CD4-positive, alpha-beta memory T cell (primary cell): ENCODE data around the gene SYNPO. TPM values are rescaled to one million over a fixed set of nuclear protein-coding genes. Genes with fewer than 3 reads are reported as not detected.
A peak's percentile ranks its signal among the peaks of the same experiment; 100 is the strongest.

Experiments
- CTCF ChIA-PET: fragments of 350-600 bp; sonication (Branson Sonifier 250); formaldehyde crosslinking; loops from one replicate; lab custom pipeline; 2021; ENCODE audit warnings: inconsistent platforms; ENCODE audit not compliant: partially characterized antibody; lab: Charles Lee
- POLR2A ChIA-PET: fragments of 350-600 bp; sonication (Branson Sonifier 250); formaldehyde crosslinking; loops from one replicate; lab custom pipeline; 2021; ENCODE audit not compliant: partially characterized antibody; lab: Charles Lee
- DNase-seq, 5 donors: peaks; one replicate each; pipeline versions ENCODE4 v3.0.0 to v3.0.0-alpha.2; 2020 to 2022; ENCODE audit warnings: mixed read lengths in 1 of 5
- H3K27ac ChIP-seq: one replicate; pipeline ENCODE4 v1.7.0; 2013; ENCODE audit warnings: low read depth, low read length
- H3K27me3 ChIP-seq: 2 replicates; pipeline ENCODE4 v1.7.0; 2013; ENCODE audit warnings: mild to moderate bottlenecking, low read length, moderate library complexity; ENCODE audit not compliant: insufficient read depth
- H3K36me3 ChIP-seq: 2 replicates; pipeline ENCODE4 v1.7.0; 2013; ENCODE audit warnings: mild to moderate bottlenecking, low read length, moderate library complexity; ENCODE audit not compliant: insufficient read depth
- H3K4me1 ChIP-seq: 2 replicates; pipeline ENCODE4 v1.7.0; 2013; ENCODE audit warnings: mild to moderate bottlenecking, low read length, moderate library complexity; ENCODE audit not compliant: insufficient read depth
- H3K4me3 ChIP-seq, 2 donors: one replicate each; pipeline ENCODE4 v1.7.0; 2013; ENCODE audit warnings: low read length in 2 of 2, mild to moderate bottlenecking in 1 of 2
- H3K9me3 ChIP-seq, 2 donors: one replicate each; pipeline ENCODE4 v1.7.0; 2013; ENCODE audit warnings: low read length in 2 of 2, control low read depth in 1 of 2; ENCODE audit not compliant: control insufficient read depth in 1 of 2
- H3K27ac Mint-ChIP-seq, 7 donors: one replicate each; pipeline ENCODE4 v1.8.0; 2020 to 2021; ENCODE audit warnings: mixed read lengths in 7 of 7, mild to moderate bottlenecking in 6 of 7, inconsistent platforms in 3 of 7, moderate library complexity in 3 of 7
- H3K27me3 Mint-ChIP-seq, 2 donors: one replicate each; pipeline ENCODE4 v1.8.0; 2020 to 2021; ENCODE audit warnings: mixed read lengths in 2 of 2
- H3K36me3 Mint-ChIP-seq, 2 donors: one replicate each; pipeline ENCODE4 v1.8.0; 2020 to 2021; ENCODE audit warnings: mixed read lengths in 2 of 2, inconsistent platforms in 1 of 2, mild to moderate bottlenecking in 1 of 2
- H3K4me1 Mint-ChIP-seq, 4 donors: one replicate each; pipeline ENCODE4 v1.8.0; 2020 to 2021; ENCODE audit warnings: mixed read lengths in 4 of 4, mild to moderate bottlenecking in 1 of 4
- H3K4me3 Mint-ChIP-seq, 8 donors: one replicate each; pipeline ENCODE4 v1.8.0; 2020 to 2021; ENCODE audit warnings: mixed read lengths in 8 of 8, mild to moderate bottlenecking in 7 of 8, moderate library complexity in 6 of 8, inconsistent platforms in 3 of 8
- H3K9me3 Mint-ChIP-seq, 8 donors: one replicate each; pipeline ENCODE4 v1.8.0; 2020 to 2021; ENCODE audit warnings: mixed read lengths in 8 of 8, mild to moderate bottlenecking in 5 of 8, inconsistent platforms in 3 of 8, moderate library complexity in 1 of 8
- intact Hi-C: fragments of 100-400 bp; cut with micrococcal nuclease; formaldehyde crosslinking; loops from one replicate; pipeline ENCODE4 v1.15.1; 2023
- polyA plus RNA-seq, 2 donors: library from polyadenylated mRNA; unstranded; fragments of 300-500 nt; fragmentation: Illumina TruSeq; gene quantifications; one replicate each; pipeline ENCODE4 v1.2.3, GENCODE V29; 2021
- total RNA-seq, 2 experiments: library from RNA; stranded (reverse); gene quantifications; one replicate each; pipeline ENCODE4 v1.2.3, GENCODE V29; 2021

The SYNPO gene
- total and polyA plus RNA-seq, 4 experiments from 2014 or later = 0.06 TPM; not detected in 3

GRCh38 chr5:150662731-150663516 is 22.5 kb downstream of the SYNPO start:
- intact Hi-C loops = no loop called here
- ChIA-PET POLR2A (interaction anchor here (1.0 kb wide), 1 partner anchor 38 kb away, joined by 4 read pairs; the partner anchor contains the start of gene RBM22), CTCF (interaction anchor here (1.2 to 2.2 kb wide), 3 partner anchors 9 to 38 kb away, joined by 4 to 7 read pairs (median 5); partner anchors contain the start of gene RBM22)
- H3K4me3 Mint-ChIP-seq = no peak overlapping the region
- peaks cover 7% of the 10 kb centered on the region in 2 donors for H3K27me3 Mint-ChIP-seq
- Histone ChIP-seq H3K4me1 (no peaks in the 10 kb centered on the region), H3K27ac (no peak overlapping the region), H3K9me3 (no peaks in the 10 kb centered on the region), H3K27me3 (no peaks in the 10 kb centered on the region), H3K4me3 (no peak overlapping the region), H3K36me3 (no peaks in the 10 kb centered on the region)
- no peaks in the 10 kb centered on the region for H3K36me3 Mint-ChIP-seq
- H3K4me1 Mint-ChIP-seq = no peaks in the 10 kb centered on the region
- no peak for DNase-seq
- H3K27ac Mint-ChIP-seq = no peak overlapping the region
- H3K9me3 Mint-ChIP-seq = no peaks in the 10 kb centered on the region

- Histone ChIP-seq H3K36me3 (no peaks in the 10 kb centered on the region), H3K4me1 (no peaks in the 10 kb centered on the region), H3K4me3 (no peak overlapping the region), H3K9me3 (no peaks in the 10 kb centered on the region), H3K27me3 (peaks cover 6% of the 10 kb centered on the region), H3K27ac (no peak overlapping the region)
- Mint-ChIP-seq H3K36me3 (no peaks in the 10 kb centered on the region), H3K9me3 (no peaks in the 10 kb centered on the region), H3K27ac (no peak overlapping the region), H3K4me3 (no peak overlapping the region), H3K4me1 (no peaks in the 10 kb centered on the region), H3K27me3 (peaks cover 7% of the 10 kb centered on the region in 2 donors)
- DNase-seq = no peak
- ChIA-PET CTCF (interaction anchor here (1.2 to 2.2 kb wide), 3 partner anchors 9 to 37 kb away, joined by 4 to 7 read pairs (median 5); partner anchors contain the start of gene RBM22), POLR2A (no interaction called here)
- intact Hi-C loops = no loop called here
Measured at GRCh38 chr5:150663936-150664335, 23.5 kb downstream of the SYNPO start.

GRCh38 chr5:150665044-150665443 is 24.6 kb downstream of the SYNPO start:
- Histone ChIP-seq H3K27ac (no peak overlapping the region), H3K27me3 (peaks cover 6% of the 10 kb centered on the region), H3K4me1 (no peaks in the 10 kb centered on the region), H3K9me3 (no peaks in the 10 kb centered on the region), H3K36me3 (no peaks in the 10 kb centered on the region), H3K4me3 (no peak overlapping the region)
- H3K27ac Mint-ChIP-seq = no peak overlapping the region
- intact Hi-C loops = no loop called here
- no peaks in the 10 kb centered on the region for H3K9me3 Mint-ChIP-seq
- no peaks in the 10 kb centered on the region for H3K4me1 Mint-ChIP-seq
- no peak for DNase-seq
- H3K27me3 Mint-ChIP-seq = peaks cover 10% of the 10 kb centered on the region in 2 donors
- POLR2A ChIA-PET = no interaction called here
- no peaks in the 10 kb centered on the region for H3K36me3 Mint-ChIP-seq
- CTCF ChIA-PET = no interaction called here
- no peak overlapping the region for H3K4me3 Mint-ChIP-seq

GRCh38 chr5:150670275-150670947 is 30.0 kb downstream of the SYNPO start:
- CTCF ChIA-PET = no interaction called here
- intact Hi-C loops = no loop called here
- peaks cover 18% of the 10 kb centered on the region for H3K4me1 ChIP-seq
- Mint-ChIP-seq H3K36me3 (no peaks in the 10 kb centered on the region), H3K4me3 (peak overlapping the region in 7 of 8 donors; percentile 42 to 80 (median 68)), H3K9me3 (no peaks in the 10 kb centered on the region), H3K4me1 (peaks cover 3 to 17% (median 7%) of the 10 kb centered on the region in 4 donors), H3K27ac (no peak overlapping the region), H3K27me3 (peaks cover 8 to 14% of the 10 kb centered on the region in 2 donors)
- H3K36me3 ChIP-seq = no peaks in the 10 kb centered on the region
- POLR2A ChIA-PET = no interaction called here
- H3K27ac ChIP-seq = no peak overlapping the region
- no peak overlapping the region for H3K4me3 ChIP-seq
- no peak for DNase-seq
- no peaks in the 10 kb centered on the region for H3K9me3 ChIP-seq
- peaks cover 28% of the 10 kb centered on the region for H3K27me3 ChIP-seq

- peaks cover 3 to 17% (median 7%) of the 10 kb centered on the region in 4 donors for H3K4me1 Mint-ChIP-seq
- CTCF ChIA-PET = interaction anchor here (1.1 kb wide), 1 partner anchor 176 kb away, joined by 3 read pairs; no protein-coding TSS in a partner anchor
- no peak overlapping the region for H3K27ac ChIP-seq
- H3K9me3 ChIP-seq = no peaks in the 10 kb centered on the region
- H3K4me3 ChIP-seq = no peak overlapping the region
- no peaks in the 10 kb centered on the region for H3K36me3 Mint-ChIP-seq
- H3K4me1 ChIP-seq = peaks cover 18% of the 10 kb centered on the region
- H3K27me3 Mint-ChIP-seq = peaks cover 8 to 14% of the 10 kb centered on the region in 2 donors
- intact Hi-C loops = no loop called here
- H3K27ac Mint-ChIP-seq = peak overlapping the region in 1 of 7 donors; percentile 31
- peaks cover 28% of the 10 kb centered on the region for H3K27me3 ChIP-seq
- no peaks in the 10 kb centered on the region for H3K9me3 Mint-ChIP-seq
- no peak for DNase-seq
- H3K4me3 Mint-ChIP-seq = peak overlapping the region; percentile 42 to 80 (median 68)
- POLR2A ChIA-PET = interaction anchor here (1.1 kb wide), 2 partner anchors 14 to 107 kb away, joined by 3 read pairs; no protein-coding TSS in a partner anchor
- no peaks in the 10 kb centered on the region for H3K36me3 ChIP-seq
Measured at GRCh38 chr5:150670948-150671310, 30.5 kb downstream of the SYNPO start.

GRCh38 chr5:150671509-150672236 is 31.2 kb downstream of the SYNPO start:
- Histone ChIP-seq H3K27me3 (peaks cover 28% of the 10 kb centered on the region), H3K27ac (no peak overlapping the region), H3K4me1 (peaks cover 18% of the 10 kb centered on the region), H3K9me3 (no peaks in the 10 kb centered on the region), H3K4me3 (peak overlapping the region; percentile 23 to 52), H3K36me3 (no peaks in the 10 kb centered on the region)
- CTCF ChIA-PET = interaction anchor here (1.1 kb wide), 1 partner anchor 175 kb away, joined by 3 read pairs; no protein-coding TSS in a partner anchor
- intact Hi-C loops = no loop called here
- no peaks in the 10 kb centered on the region for H3K36me3 Mint-ChIP-seq
- POLR2A ChIA-PET = interaction anchor here (1.1 kb wide), 2 partner anchors 15 to 106 kb away, joined by 3 read pairs; no protein-coding TSS in a partner anchor
- no peaks in the 10 kb centered on the region for H3K9me3 Mint-ChIP-seq
- peaks cover 3 to 17% (median 7%) of the 10 kb centered on the region in 4 donors for H3K4me1 Mint-ChIP-seq
- H3K27me3 Mint-ChIP-seq = peaks cover 8 to 14% of the 10 kb centered on the region in 2 donors
- peak overlapping the region; percentile 81 to 86 (median 83) for H3K4me3 Mint-ChIP-seq
- peak in 1 of 5 donors; percentile 14 for DNase-seq
- H3K27ac Mint-ChIP-seq = no peak overlapping the region
